Fibroblast of the aortic adventitia (primary cell): ENCODE data around the gene PPBP. TPM values are rescaled to one million over a fixed set of nuclear protein-coding genes. Genes with fewer than 3 reads are reported as not detected.
"Not testable (repeated sequence)": the region's sequence is repeated elsewhere in the genome, so short reads cannot be mapped to it uniquely, and the experiment has no call there.

Source experiments
- DNase-seq: peaks from one replicate; pipeline ENCODE4 v3.0.0-alpha.2; 2010; ENCODE audit warnings: low read depth
- H3K4me3 ChIP-seq: 2 replicates; pipeline ENCODE4 v1.5.1; 2011; ENCODE audit warnings: low read depth, mild to moderate bottlenecking, control low read depth, low read length, moderate library complexity
- CTCF ChIP-seq: IDR thresholded peaks from 2 replicates; pipeline ENCODE4 v1.5.1; 2011; ENCODE audit warnings: mild to moderate bottlenecking, low read length, control low read depth, inconsistent platforms; ENCODE audit not compliant: insufficient read depth
- total RNA-seq: library from RNA; depleted of rRNA; stranded (reverse); fragments of >200 nt; gene quantifications from 2 replicates; pipeline ENCODE4 v1.2.3, GENCODE V29; 2012; ENCODE audit warnings: low replicate concordance

Gene PPBP
- total RNA-seq, 1 donor: not detected

GRCh38 chr4:73976217-73976616 lies 11.8 kb downstream of the PPBP start:
- DNase-seq: no peak
- TF ChIP-seq CTCF: no peak
- H3K4me3 ChIP-seq: no peak overlapping the region

- no peak for TF ChIP-seq CTCF
- no peak overlapping the region for H3K4me3 ChIP-seq
- no peak for DNase-seq
Observed at GRCh38 chr4:73974352-73974751, 13.6 kb downstream of the PPBP start.

- DNase-seq: no peak
- no peak for TF ChIP-seq CTCF
- H3K4me3 ChIP-seq: no peak overlapping the region
Observed at GRCh38 chr4:73970945-73971344, 17.0 kb downstream of the PPBP start.

- no peak for TF ChIP-seq CTCF
- H3K4me3 ChIP-seq: no peak overlapping the region
- no peak for DNase-seq
Observed at GRCh38 chr4:73970011-73970410, 18.0 kb downstream of the PPBP start.

- no peak overlapping the region for H3K4me3 ChIP-seq
- DNase-seq: no peak
- TF ChIP-seq CTCF: no peak
Observed at GRCh38 chr4:73967866-73968265, 20.1 kb downstream of the PPBP start.

- peak; percentile 18 for TF ChIP-seq CTCF
- no peak for DNase-seq
- H3K4me3 ChIP-seq: no peak overlapping the region
Observed at GRCh38 chr4:73964862-73965611, 23.0 kb downstream of the PPBP start.

GRCh38 chr4:73962724-73963123 lies 25.3 kb downstream of the PPBP start:
- no peak for DNase-seq
- no peak overlapping the region for H3K4me3 ChIP-seq
- no peak for TF ChIP-seq CTCF

GRCh38 chr4:73959041-73959440 lies 28.9 kb downstream of the PPBP start:
- H3K4me3 ChIP-seq, DNase-seq: not testable (repeated sequence)
